ENCODE data around the gene PRKAA1.

DNA sequence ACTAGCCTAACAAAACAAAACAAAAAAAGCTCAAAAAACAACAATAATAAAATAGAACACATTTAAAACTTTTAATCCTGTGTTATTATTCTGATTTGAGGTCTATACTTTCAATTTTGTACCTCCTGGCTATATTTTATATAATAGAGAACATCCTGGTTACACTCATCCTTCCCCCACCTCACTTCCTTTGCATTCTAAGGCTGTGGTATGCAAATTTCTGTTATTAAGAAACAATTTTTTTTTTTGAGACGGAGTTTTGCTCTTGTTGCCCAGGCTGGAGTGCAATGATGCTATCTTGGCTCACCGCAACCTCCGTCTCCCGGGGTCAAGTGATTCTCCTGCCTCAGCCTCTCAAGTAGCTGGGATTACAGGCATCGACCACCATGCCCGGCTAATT lies 39.9 kb upstream of the PRKAA1 start:
- no peak for TF ChIP-seq POLR2A (IDR thresholded peaks at IDR 0.05; ENCODE audit: low read depth, low read length)
- TF ChIP-seq POLR2AphosphoS5 (IDR thresholded peaks at IDR 0.05; ENCODE audit: low read depth, low read length) = no peak

All from GM12892 (cell line).